ENCODE measurements around the gene ABCB10.

- TF ChIP-seq CTCF (IDR thresholded peaks at IDR 0.05 in 8 of 11, conservative IDR thresholded peaks at IDR 0.05 in 3 of 11) (no peak), POLR2A (IDR thresholded peaks at IDR 0.05) (no peak)
These were observed 4.8 kb downstream of the ABCB10 start for GRCh38 chr1:229553621-229554130.
